ENCODE measurements around the gene FOXK2.
A peak's percentile ranks its signal among the peaks of the same experiment; 100 is the strongest.

Gene FOXK2

DNA sequence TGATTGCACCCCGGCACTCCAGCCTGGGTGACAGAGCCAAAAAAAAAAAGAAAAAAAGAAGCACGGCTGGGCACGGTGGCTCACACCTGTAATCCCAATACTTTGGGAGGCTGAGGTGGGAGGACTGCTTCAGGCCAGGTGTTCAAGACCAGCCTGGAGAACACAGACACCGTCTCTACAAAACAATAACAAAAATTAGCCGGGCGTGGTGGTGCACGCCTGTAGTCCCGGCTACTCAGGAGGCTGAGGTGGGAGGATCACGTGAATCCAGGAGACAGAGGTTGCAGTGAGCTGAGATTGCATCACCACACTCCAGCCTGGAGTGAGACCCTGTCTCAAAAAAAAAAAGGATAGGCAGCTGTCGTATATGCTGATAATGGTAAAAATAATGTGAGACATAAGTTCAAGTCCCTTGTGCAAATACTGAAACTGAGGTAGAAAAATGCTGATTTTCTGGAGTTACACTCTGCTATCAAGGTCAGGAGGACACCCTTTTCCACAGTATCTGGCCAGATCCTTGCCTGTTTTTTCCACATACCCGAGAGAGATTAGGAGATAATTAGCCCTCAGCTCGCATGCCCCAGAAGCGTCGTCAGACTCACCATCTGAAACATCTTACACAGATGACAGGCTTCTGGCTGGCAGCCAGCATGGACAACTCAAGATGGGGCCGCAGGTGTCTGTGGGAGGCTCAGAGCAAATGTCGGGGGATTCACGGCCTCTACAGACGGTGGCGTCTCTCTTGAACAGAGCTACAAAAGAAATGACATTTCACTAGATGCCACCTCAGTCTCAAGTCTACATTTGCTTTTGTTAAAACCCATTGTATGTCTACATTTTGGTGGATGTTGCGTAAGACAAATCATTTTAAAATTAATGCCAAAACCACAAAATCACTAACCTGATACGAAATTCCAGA is 91.9 kb downstream of the FOXK2 start:
- H3K27ac ChIP-seq (ENCODE audit: low read depth, low read length), result no peak overlapping the region
- no peaks in the 10 kb centered on the region for H3K4me1 ChIP-seq (ENCODE audit: control insufficient read depth in 5 of 5, insufficient read depth in 5 of 5, low read length in 5 of 5)
- no peak overlapping the region for H3K9ac ChIP-seq (ENCODE audit: low read length in 5 of 5)
- no peaks in the 10 kb centered on the region for H3K9me3 ChIP-seq (ENCODE audit: control insufficient read depth in 5 of 5, low read length in 5 of 5)
- peaks cover 6 to 63% (median 43%) of the 10 kb centered on the region in 5 donors for H3K36me3 ChIP-seq (ENCODE audit: control insufficient read depth in 5 of 5, insufficient read depth in 5 of 5, low read length in 5 of 5)
- H3K27me3 ChIP-seq (ENCODE audit: control insufficient read depth in 5 of 5, insufficient read depth in 4 of 5, low read length in 5 of 5), result no peaks in the 10 kb centered on the region
- H3K4me3 ChIP-seq (ENCODE audit: low read depth in 1 of 5, low read length in 5 of 5), result no peak overlapping the region

DNA sequence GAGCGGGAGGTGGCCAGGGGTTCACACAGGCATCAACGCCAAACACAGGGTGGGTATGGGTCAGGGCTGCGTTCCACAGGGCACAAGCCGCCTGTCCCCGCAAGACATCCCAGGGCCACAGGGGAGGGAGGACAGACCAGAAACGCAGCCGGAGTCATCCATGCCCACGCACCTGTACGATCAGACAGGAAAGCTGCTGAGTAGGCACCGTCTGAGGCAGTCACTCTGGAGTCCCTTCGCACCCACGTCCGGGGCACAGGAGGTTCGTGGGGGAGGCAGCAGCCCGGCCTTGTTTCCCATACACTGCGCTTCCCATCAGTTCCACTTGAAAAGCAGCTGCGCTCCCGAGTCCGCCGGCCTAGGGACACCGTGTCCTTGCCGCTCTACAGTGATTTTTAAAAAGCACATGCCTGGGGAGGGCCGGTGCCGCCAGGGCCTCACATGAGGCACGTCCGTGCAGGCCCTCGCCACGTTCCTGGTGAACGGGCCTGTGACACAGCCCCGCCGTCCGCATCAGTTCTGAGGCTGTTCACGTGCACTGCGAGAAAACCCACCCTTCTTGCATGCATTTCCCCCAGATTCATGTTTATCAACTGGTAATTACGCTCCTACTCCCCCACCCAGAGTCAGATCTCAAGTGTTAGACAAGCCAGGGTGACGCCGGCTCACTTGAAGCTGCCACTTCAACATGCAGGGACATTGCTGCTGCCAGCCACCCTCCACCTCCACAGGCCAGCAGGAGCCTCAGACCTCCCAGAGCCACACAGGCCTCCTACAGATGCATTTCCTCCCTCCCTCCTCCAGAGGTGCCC is 94.0 kb downstream of the FOXK2 start:
- no peak overlapping the region for H3K4me3 ChIP-seq (ENCODE audit: low read depth in 1 of 5, low read length in 5 of 5)
- no peaks in the 10 kb centered on the region for H3K27me3 ChIP-seq (ENCODE audit: control insufficient read depth in 5 of 5, insufficient read depth in 4 of 5, low read length in 5 of 5)
- H3K9me3 ChIP-seq (ENCODE audit: control insufficient read depth in 5 of 5, low read length in 5 of 5), result no peaks in the 10 kb centered on the region
- H3K36me3 ChIP-seq (ENCODE audit: control insufficient read depth in 5 of 5, insufficient read depth in 5 of 5, low read length in 5 of 5), result peaks cover 6 to 79% (median 59%) of the 10 kb centered on the region in 5 donors
- H3K4me1 ChIP-seq (ENCODE audit: control insufficient read depth in 5 of 5, insufficient read depth in 5 of 5, low read length in 5 of 5), result no peaks in the 10 kb centered on the region
- H3K9ac ChIP-seq (ENCODE audit: low read length in 5 of 5), result no peak overlapping the region
- H3K27ac ChIP-seq (ENCODE audit: low read depth, low read length), result no peak overlapping the region

DNA sequence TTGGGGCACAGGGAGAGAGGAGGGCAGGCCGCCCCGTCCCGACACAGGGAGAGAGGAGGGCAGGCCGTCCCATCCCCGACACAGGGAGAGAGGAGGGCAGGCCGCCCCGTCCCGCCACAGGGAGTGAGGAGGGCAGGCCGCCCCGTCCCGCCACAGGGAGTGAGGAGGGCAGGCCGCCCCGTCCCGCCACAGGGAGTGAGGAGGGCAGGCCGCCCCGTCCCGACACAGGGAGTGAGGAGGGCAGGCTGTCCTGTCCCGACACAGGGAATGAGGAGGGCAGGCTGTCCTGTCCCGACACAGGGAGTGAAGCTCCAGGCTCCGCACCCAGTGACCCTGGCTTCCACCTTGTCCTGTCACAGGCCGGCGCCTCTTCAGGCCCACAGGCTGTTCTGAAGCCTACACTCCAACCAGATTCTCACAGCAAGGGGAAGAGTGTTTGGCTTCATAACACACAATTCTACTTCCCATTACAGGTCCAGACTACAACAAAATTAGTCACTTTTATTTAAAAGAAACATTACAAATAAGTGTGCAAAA is 94.6 kb downstream of the FOXK2 start:
- no peak overlapping the region for H3K27ac ChIP-seq (ENCODE audit: low read depth, low read length)
- H3K9ac ChIP-seq (ENCODE audit: low read length in 5 of 5), result no peak overlapping the region
- no peak overlapping the region for H3K4me3 ChIP-seq (ENCODE audit: low read depth in 1 of 5, low read length in 5 of 5)
- H3K36me3 ChIP-seq (ENCODE audit: control insufficient read depth in 5 of 5, insufficient read depth in 5 of 5, low read length in 5 of 5), result peaks cover 6 to 81% (median 61%) of the 10 kb centered on the region in 5 donors
- no peaks in the 10 kb centered on the region for H3K4me1 ChIP-seq (ENCODE audit: control insufficient read depth in 5 of 5, insufficient read depth in 5 of 5, low read length in 5 of 5)
- H3K27me3 ChIP-seq (ENCODE audit: control insufficient read depth in 5 of 5, insufficient read depth in 4 of 5, low read length in 5 of 5), result no peaks in the 10 kb centered on the region
- no peaks in the 10 kb centered on the region for H3K9me3 ChIP-seq (ENCODE audit: control insufficient read depth in 5 of 5, low read length in 5 of 5)

DNA sequence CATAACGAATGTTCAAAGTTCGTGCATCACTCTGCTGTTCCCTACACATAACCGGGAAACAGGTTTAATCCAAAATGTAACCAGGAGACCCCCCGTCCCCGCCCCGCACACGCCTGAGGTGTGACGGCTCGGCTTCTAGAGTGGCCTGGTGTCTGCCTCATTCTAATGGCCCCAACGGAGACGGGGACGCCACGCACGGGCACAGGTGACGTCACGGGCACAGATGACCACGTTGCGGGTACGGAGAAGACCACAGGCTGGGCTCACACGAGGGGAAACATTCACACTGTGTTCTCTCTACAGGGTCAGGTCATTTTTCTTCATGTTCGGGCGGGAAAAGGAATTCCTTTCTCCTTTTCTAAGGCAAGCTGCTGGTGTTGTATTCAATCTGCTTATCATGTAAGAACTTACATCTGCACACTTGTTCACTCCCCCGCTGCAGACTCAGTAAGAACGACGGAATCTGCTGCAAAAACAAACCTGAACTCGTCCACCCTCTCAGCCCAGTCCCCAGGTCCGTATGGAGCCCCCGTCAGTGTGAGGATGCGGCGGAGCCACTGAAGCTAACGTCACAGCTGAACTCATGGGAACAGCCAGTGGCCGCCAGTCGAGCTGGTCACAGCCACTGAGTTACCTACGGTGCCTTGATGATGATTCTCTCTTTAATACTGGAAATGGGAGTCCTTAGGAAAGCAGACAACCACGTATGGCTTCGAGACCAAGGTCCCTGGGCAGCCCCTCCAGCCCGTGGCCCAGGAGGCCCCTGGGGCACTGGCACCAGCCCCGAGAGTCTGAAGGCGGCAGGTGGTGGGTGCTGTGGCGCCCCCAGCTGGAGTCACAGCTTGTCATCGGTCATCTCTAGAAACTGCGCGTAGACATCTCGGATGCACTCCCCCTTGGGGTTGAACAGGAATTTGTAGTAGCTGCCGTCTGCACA is 95.8 kb downstream of the FOXK2 start:
- Histone ChIP-seq H3K36me3 (ENCODE audit: control insufficient read depth in 5 of 5, insufficient read depth in 5 of 5, low read length in 5 of 5) (peaks cover 0 to 82% (median 65%) of the 10 kb centered on the region in 5 donors), H3K9ac (ENCODE audit: low read length in 5 of 5) (no peak overlapping the region), H3K27me3 (ENCODE audit: control insufficient read depth in 5 of 5, insufficient read depth in 4 of 5, low read length in 5 of 5) (no peaks in the 10 kb centered on the region), H3K9me3 (ENCODE audit: control insufficient read depth in 5 of 5, low read length in 5 of 5) (no peaks in the 10 kb centered on the region), H3K27ac (ENCODE audit: low read depth, low read length) (no peak overlapping the region), H3K4me3 (ENCODE audit: low read depth in 1 of 5, low read length in 5 of 5) (no peak overlapping the region), H3K4me1 (ENCODE audit: control insufficient read depth in 5 of 5, insufficient read depth in 5 of 5, low read length in 5 of 5) (no peaks in the 10 kb centered on the region)

DNA sequence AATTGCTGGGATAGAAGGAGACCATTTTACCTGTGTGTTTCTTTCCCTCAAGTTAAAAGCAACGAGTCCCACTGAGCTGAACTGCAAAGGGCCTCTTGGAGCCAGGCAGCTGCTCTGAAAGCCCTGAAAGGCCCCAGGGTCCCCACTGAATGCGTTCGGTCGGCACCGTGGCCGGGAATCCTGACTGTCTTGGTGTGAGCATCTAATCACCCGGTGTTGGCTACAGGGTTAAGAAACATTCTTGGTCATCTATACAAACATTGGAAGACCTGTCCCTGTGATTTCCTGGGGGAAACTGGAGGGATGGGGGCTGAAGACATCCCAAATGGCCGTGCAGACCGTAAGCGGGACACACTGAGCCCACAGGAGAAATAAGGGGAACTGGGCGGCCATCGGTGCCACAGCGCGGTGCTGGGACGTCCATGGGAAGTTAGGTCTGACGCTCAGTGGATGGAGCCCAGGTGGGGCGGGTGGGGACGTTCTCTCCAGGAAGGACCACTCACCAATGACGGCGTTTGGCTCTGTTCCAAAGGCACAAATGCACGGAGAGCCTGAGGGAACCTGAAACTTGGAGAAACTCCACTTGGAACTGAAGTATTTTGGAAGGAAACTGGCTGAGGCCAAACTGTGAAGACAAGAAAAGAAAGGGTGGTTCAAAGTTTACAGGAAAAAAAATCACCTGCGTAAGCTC is 96.6 kb downstream of the FOXK2 start:
- no peak overlapping the region for H3K4me3 ChIP-seq (ENCODE audit: low read depth in 1 of 5, low read length in 5 of 5)
- no peaks in the 10 kb centered on the region for H3K9me3 ChIP-seq (ENCODE audit: control insufficient read depth in 5 of 5, low read length in 5 of 5)
- H3K27ac ChIP-seq (ENCODE audit: low read depth, low read length), result no peak overlapping the region
- no peaks in the 10 kb centered on the region for H3K27me3 ChIP-seq (ENCODE audit: control insufficient read depth in 5 of 5, insufficient read depth in 4 of 5, low read length in 5 of 5)
- H3K4me1 ChIP-seq (ENCODE audit: control insufficient read depth in 5 of 5, insufficient read depth in 5 of 5, low read length in 5 of 5), result no peaks in the 10 kb centered on the region
- no peak overlapping the region for H3K9ac ChIP-seq (ENCODE audit: low read length in 5 of 5)
- peaks cover 0 to 86% (median 72%) of the 10 kb centered on the region in 5 donors for H3K36me3 ChIP-seq (ENCODE audit: control insufficient read depth in 5 of 5, insufficient read depth in 5 of 5, low read length in 5 of 5)

DNA sequence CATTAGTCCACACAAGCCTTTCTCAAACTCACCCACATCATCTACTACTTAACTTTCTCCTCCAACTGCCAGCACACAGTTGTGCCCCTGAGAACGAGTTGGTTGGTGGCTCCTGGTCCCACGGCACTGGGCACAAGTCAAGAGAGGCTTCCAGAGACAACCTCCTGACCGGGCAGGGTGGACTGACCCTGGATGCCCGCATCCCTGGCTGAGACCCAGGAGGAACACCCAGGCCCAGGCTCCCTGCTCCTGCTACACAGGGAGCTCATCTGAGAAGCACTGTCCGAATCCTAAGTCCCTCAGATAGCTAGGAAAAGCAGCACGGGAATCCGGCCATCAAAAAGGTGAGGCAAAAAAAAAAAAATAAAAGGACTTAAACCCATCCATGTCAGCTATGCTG is 99.7 kb downstream of the FOXK2 start:
- no peaks in the 10 kb centered on the region for H3K27me3 ChIP-seq (ENCODE audit: control insufficient read depth in 5 of 5, insufficient read depth in 4 of 5, low read length in 5 of 5)
- H3K9ac ChIP-seq (ENCODE audit: low read length in 5 of 5), result no peak overlapping the region
- H3K4me1 ChIP-seq (ENCODE audit: control insufficient read depth in 5 of 5, insufficient read depth in 5 of 5, low read length in 5 of 5), result no peaks in the 10 kb centered on the region
- H3K9me3 ChIP-seq (ENCODE audit: control insufficient read depth in 5 of 5, low read length in 5 of 5), result no peaks in the 10 kb centered on the region
- H3K4me3 ChIP-seq (ENCODE audit: low read depth in 1 of 5, low read length in 5 of 5), result no peak overlapping the region
- H3K36me3 ChIP-seq (ENCODE audit: control insufficient read depth in 5 of 5, insufficient read depth in 5 of 5, low read length in 5 of 5), result peaks cover 0 to 85% (median 80%) of the 10 kb centered on the region in 5 donors
- H3K27ac ChIP-seq (ENCODE audit: low read depth, low read length), result no peak overlapping the region

DNA sequence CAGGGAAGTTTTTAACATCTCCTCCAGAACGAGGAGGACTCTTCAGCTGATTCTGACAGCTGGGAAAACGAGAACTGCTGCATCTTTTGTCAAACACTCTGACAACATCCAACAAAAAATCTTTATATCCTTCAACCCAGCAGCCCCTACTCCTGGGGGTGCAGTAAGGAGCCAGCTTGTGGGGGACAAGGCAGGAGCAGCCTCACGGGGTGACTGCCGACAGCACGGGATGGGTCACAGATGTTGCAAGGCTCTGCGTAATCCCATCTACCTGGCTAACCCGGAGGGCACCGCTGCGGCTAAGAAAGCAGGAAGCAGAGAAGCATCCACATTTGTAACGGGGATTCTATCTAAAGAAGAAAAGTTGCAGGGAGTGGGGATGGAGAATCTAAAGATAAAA is 100.1 kb downstream of the FOXK2 start:
- no peaks in the 10 kb centered on the region for H3K9me3 ChIP-seq (ENCODE audit: control insufficient read depth in 5 of 5, low read length in 5 of 5)
- H3K4me1 ChIP-seq (ENCODE audit: control insufficient read depth in 5 of 5, insufficient read depth in 5 of 5, low read length in 5 of 5), result no peaks in the 10 kb centered on the region
- no peak overlapping the region for H3K4me3 ChIP-seq (ENCODE audit: low read depth in 1 of 5, low read length in 5 of 5)
- H3K9ac ChIP-seq (ENCODE audit: low read length in 5 of 5), result no peak overlapping the region
- no peaks in the 10 kb centered on the region for H3K27me3 ChIP-seq (ENCODE audit: control insufficient read depth in 5 of 5, insufficient read depth in 4 of 5, low read length in 5 of 5)
- H3K36me3 ChIP-seq (ENCODE audit: control insufficient read depth in 5 of 5, insufficient read depth in 5 of 5, low read length in 5 of 5), result peaks cover 0 to 84% (median 76%) of the 10 kb centered on the region in 5 donors
- no peak overlapping the region for H3K27ac ChIP-seq (ENCODE audit: low read depth, low read length)

DNA sequence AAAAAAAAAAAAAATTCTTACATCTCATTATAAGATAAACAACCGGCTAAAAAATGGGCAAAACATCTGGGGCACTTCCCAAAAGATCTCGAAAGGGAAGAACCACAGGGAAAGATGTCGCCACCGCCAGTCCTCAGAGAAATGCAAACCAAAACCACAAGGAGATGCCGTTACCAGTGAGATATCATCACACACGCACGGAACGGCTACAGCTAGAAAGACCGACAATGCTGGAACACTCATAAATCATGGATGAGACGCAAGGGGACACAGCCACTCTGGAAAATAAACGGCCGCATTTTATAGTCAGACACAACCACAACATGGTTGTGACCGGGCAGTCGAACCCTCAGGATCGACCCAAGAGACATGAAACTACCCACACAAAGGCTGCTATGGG is 104.2 kb downstream of the FOXK2 start:
- no peak overlapping the region for H3K4me3 ChIP-seq (ENCODE audit: low read depth in 1 of 5, low read length in 5 of 5)
- no peak overlapping the region for H3K9ac ChIP-seq (ENCODE audit: low read length in 5 of 5)
- H3K9me3 ChIP-seq (ENCODE audit: control insufficient read depth in 5 of 5, low read length in 5 of 5), result no peaks in the 10 kb centered on the region
- H3K36me3 ChIP-seq (ENCODE audit: control insufficient read depth in 5 of 5, insufficient read depth in 5 of 5, low read length in 5 of 5), result peaks cover 0 to 85% (median 70%) of the 10 kb centered on the region in 5 donors
- no peak overlapping the region for H3K27ac ChIP-seq (ENCODE audit: low read depth, low read length)
- peaks cover 0 to 6% (median 0%) of the 10 kb centered on the region in 5 donors for H3K4me1 ChIP-seq (ENCODE audit: control insufficient read depth in 5 of 5, insufficient read depth in 5 of 5, low read length in 5 of 5)
- no peaks in the 10 kb centered on the region for H3K27me3 ChIP-seq (ENCODE audit: control insufficient read depth in 5 of 5, insufficient read depth in 4 of 5, low read length in 5 of 5)

DNA sequence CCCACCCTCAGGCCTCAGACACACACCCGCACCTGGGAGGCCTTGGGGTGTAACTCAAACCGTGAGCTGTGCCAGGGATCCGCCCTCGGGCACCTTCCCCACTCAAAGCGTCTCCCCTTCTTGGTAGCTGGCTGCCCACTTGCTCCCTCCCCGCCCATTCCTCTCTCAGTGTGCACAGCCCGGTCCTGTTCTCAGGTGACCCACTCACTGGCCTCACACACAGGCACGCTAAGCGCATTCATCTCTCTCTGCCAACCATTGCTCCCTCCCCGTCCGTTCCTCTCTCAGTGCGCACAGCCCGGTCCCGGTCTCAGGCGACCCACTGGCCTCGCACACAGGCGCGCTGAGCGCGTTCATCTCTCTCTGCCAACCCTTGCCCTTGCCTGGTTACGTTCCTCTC is 107.9 kb downstream of the FOXK2 start:
- Histone ChIP-seq H3K4me1 (ENCODE audit: control insufficient read depth in 5 of 5, insufficient read depth in 5 of 5, low read length in 5 of 5) (peaks cover 0 to 6% (median 0%) of the 10 kb centered on the region in 5 donors), H3K4me3 (ENCODE audit: low read depth in 1 of 5, low read length in 5 of 5) (peak overlapping the region in 2 of 5 donors; percentile 21 to 26), H3K9me3 (ENCODE audit: control insufficient read depth in 5 of 5, low read length in 5 of 5) (no peaks in the 10 kb centered on the region), H3K27ac (ENCODE audit: low read depth, low read length) (no peak overlapping the region), H3K9ac (ENCODE audit: low read length in 5 of 5) (no peak overlapping the region), H3K36me3 (ENCODE audit: control insufficient read depth in 5 of 5, insufficient read depth in 5 of 5, low read length in 5 of 5) (peaks cover 0 to 74% (median 54%) of the 10 kb centered on the region in 5 donors), H3K27me3 (ENCODE audit: control insufficient read depth in 5 of 5, insufficient read depth in 4 of 5, low read length in 5 of 5) (no peaks in the 10 kb centered on the region)

Data from subcutaneous abdominal adipose tissue (tissue), 5 donors.